NT2/D1 (cell line): ENCODE results near the gene EIF2AK3.

ENCODE experiments used
- SUZ12 ChIP-seq: IDR thresholded peaks from 2 replicates; pipeline ENCODE4 v1.6.1; 2011; ENCODE audit not compliant: insufficient read length, insufficient read depth; ENCODE audit errors: extremely low read depth
- YY1 ChIP-seq: IDR thresholded peaks from 2 replicates; pipeline ENCODE4 v1.6.1; 2011; ENCODE audit not compliant: insufficient read length, insufficient read depth
- ZNF274 ChIP-seq: IDR thresholded peaks from 2 replicates; pipeline ENCODE4 v1.6.1; 2011; ENCODE audit warnings: mild to moderate bottlenecking, low read depth, low read length

DNA sequence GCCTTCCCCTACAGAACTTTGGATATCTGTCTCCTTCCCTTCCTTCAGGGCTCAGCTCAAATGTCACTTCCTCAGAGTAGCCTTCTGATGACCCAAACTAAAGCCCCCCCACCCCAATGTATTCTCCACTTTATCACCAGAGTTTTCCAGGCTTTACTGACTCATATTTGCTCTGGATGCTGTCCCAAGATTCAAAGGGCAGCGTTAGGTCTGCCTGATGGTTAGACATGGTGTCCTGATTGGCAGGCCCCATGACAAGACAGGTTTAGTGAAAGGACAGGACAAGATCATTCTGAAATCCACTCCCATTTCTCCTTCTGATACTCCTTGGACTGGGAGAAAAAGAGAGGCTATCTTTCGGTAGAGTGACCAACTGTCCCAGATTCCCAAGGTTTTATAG lies 41.6 kb upstream of the EIF2AK3 start:
- TF ChIP-seq ZNF274 (no peak), YY1 (no peak), SUZ12 (no peak)
